PFSK-1 (cell line): ENCODE results near the gene ANKMY1.

Experiments used
- FOXP2 ChIP-seq: optimal IDR thresholded peaks from 2 replicates; pipeline ENCODE3; 2011; ENCODE audit warnings: borderline replicate concordance, control low read depth, inconsistent platforms; ENCODE audit not compliant: insufficient read depth; ENCODE audit errors: extremely low read length, extremely low read depth
- POLR2AphosphoS5 ChIP-seq: IDR thresholded peaks from 2 replicates; pipeline ENCODE4 v1.6.1; 2012; ENCODE audit warnings: low read depth, mild to moderate bottlenecking, control low read depth, low read length, moderate library complexity
- REST ChIP-seq, 2 experiments: IDR thresholded peaks; 2 replicates each; pipeline versions ENCODE4 v1.6.1 to v1.8.0; 2011 to 2012; ENCODE audit warnings: low read depth in 2 of 2, low read length in 2 of 2, control low read depth in 1 of 2, inconsistent platforms in 1 of 2, mild to moderate bottlenecking in 1 of 2, moderate library complexity in 1 of 2; ENCODE audit not compliant: insufficient read depth in 1 of 2
- SIN3A ChIP-seq: IDR thresholded peaks from 2 replicates; pipeline ENCODE4 v1.6.1; 2012; ENCODE audit warnings: mild to moderate bottlenecking, low read length, moderate library complexity, borderline replicate concordance; ENCODE audit not compliant: insufficient read depth
- TAF1 ChIP-seq: IDR thresholded peaks from 2 replicates; pipeline ENCODE4 v1.6.1; 2012; ENCODE audit warnings: low read length, control low read depth, borderline replicate concordance; ENCODE audit not compliant: insufficient read depth

The ANKMY1 gene

DNA sequence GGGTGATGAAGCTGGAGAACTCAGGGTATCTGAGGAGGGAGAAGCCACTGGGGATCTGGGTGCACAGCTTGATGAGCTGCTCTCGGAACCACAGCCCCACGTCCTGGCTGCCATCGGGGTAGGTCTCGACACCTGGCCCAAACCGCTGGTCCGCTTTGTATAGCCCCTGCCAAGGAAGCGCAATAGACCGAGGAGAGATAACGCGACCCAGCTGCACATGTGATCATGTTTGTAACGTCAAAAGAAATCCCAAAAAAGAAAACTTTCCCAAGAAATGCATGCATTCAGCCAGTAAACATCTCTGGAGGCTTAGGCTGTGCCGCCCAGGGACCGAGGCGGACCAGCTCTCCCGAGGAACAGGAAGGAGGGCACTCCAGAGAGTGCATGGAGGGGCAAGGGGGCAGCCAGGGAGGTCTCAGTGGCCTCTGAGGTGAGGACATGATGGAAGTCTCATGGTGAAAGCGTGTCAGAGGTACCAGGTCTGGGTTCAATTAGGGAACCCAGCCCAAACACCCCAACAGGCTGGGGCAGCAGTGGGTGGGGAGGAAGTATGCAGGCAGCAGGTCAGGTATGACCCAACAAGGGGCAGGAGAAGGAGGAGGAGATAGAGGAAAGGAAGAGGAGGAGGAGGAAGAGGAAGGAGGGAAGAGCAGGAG, 28.3 kb downstream of the ANKMY1 start:
- TF ChIP-seq TAF1 (no peak), SIN3A (no peak)

GRCh38 chr2:240528406-240529040, 29.3 kb downstream of the ANKMY1 start:
- no peak for TF ChIP-seq TAF1
- no peak for TF ChIP-seq REST (IDR thresholded peaks at IDR 0.05; ENCODE audit: insufficient read depth in 1 of 2, low read depth in 2 of 2, low read length in 2 of 2)
- no peak for TF ChIP-seq FOXP2
- TF ChIP-seq SIN3A: no peak
- no peak for TF ChIP-seq POLR2AphosphoS5

- no peak for TF ChIP-seq REST (IDR thresholded peaks at IDR 0.05; ENCODE audit: insufficient read depth in 1 of 2, low read depth in 2 of 2, low read length in 2 of 2)
- TF ChIP-seq POLR2AphosphoS5: no peak
- TF ChIP-seq TAF1: no peak
- TF ChIP-seq SIN3A: no peak
Measured at GRCh38 chr2:240527153-240527750, 30.5 kb downstream of the ANKMY1 start.

GRCh38 chr2:240526521-240526920, 31.3 kb downstream of the ANKMY1 start:
- no peak for TF ChIP-seq FOXP2
- no peak for TF ChIP-seq TAF1

DNA sequence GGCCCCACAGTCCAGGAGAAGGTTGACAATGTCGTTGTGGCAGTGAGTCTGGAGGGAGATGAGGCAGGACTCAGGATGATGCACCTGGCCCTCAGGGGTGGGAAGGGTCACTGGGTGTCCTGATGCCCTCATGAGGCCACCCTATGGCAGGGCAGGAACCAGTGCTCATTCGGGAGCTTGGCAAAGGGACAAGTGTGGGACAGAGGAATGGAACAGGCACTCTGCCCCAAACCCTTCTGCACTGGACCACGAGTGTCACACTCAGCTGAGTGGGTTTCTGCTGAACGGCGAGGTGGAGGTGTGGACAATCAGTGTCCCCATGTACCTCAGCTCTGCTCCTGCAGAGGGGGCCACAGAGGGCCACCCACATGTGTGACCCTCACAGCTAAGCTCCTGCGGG, 32.0 kb downstream of the ANKMY1 start:
- TF ChIP-seq FOXP2 (no peak), TAF1 (no peak), SIN3A (no peak), REST (IDR thresholded peaks at IDR 0.05; ENCODE audit: insufficient read depth in 1 of 2, low read depth in 2 of 2, low read length in 2 of 2) (no peak), POLR2AphosphoS5 (no peak)

- TF ChIP-seq SIN3A: no peak
- no peak for TF ChIP-seq REST (IDR thresholded peaks at IDR 0.05; ENCODE audit: insufficient read depth in 1 of 2, low read depth in 2 of 2, low read length in 2 of 2)
- no peak for TF ChIP-seq TAF1
- no peak for TF ChIP-seq FOXP2
- TF ChIP-seq POLR2AphosphoS5: no peak
Measured at GRCh38 chr2:240524963-240525718, 32.6 kb downstream of the ANKMY1 start.
